GM18907 (cell line): ENCODE data around the gene CASTOR1.

Source experiments
- ATAC-seq: cut with Tn5 transposase; IDR thresholded peaks from one replicate; pipeline ENCODE4 v1.9.1; 2021; ENCODE audit warnings: mild to moderate bottlenecking, moderate library complexity; ENCODE audit not compliant: unreplicated experiment

CASTOR1 gene

GRCh38 chr22:30286331-30286730, 3.0 kb downstream of the CASTOR1 start:
- ATAC-seq = no peak

GRCh38 chr22:30285846-30286200, 3.5 kb downstream of the CASTOR1 start:
- ATAC-seq = no peak

GRCh38 chr22:30285176-30285845, 4.0 kb downstream of the CASTOR1 start:
- no peak for ATAC-seq

- ATAC-seq = no peak
These were observed 4.6 kb downstream of the CASTOR1 start for GRCh38 chr22:30284666-30285065.

GRCh38 chr22:30284172-30284571, 5.1 kb downstream of the CASTOR1 start:
- ATAC-seq = no peak

GRCh38 chr22:30283342-30283741, 6.0 kb downstream of the CASTOR1 start:
- ATAC-seq = no peak

- ATAC-seq = no peak
These were observed 6.7 kb downstream of the CASTOR1 start for GRCh38 chr22:30282616-30283046.

GRCh38 chr22:30280505-30280904, 8.8 kb downstream of the CASTOR1 start:
- no peak for ATAC-seq

GRCh38 chr22:30279932-30280331, 9.4 kb downstream of the CASTOR1 start:
- ATAC-seq = no peak

GRCh38 chr22:30279046-30279788, 10.1 kb downstream of the CASTOR1 start:
- no peak for ATAC-seq

- no peak for ATAC-seq
These were observed 11.6 kb downstream of the CASTOR1 start for GRCh38 chr22:30277547-30278344.

- ATAC-seq = no peak
These were observed 13.3 kb downstream of the CASTOR1 start for GRCh38 chr22:30276039-30276438.

- ATAC-seq = no peak
These were observed 13.7 kb downstream of the CASTOR1 start for GRCh38 chr22:30275625-30276024.

GRCh38 chr22:30274437-30274812, 14.9 kb downstream of the CASTOR1 start:
- ATAC-seq = no peak

GRCh38 chr22:30273711-30274436, 15.4 kb downstream of the CASTOR1 start:
- no peak for ATAC-seq

GRCh38 chr22:30272781-30273601, 16.3 kb downstream of the CASTOR1 start:
- ATAC-seq = no peak

- ATAC-seq = no peak
These were observed 18.5 kb downstream of the CASTOR1 start for GRCh38 chr22:30270832-30271231.

GRCh38 chr22:30268331-30268730, 21.0 kb downstream of the CASTOR1 start:
- no peak for ATAC-seq

- no peak for ATAC-seq
These were observed 21.7 kb downstream of the CASTOR1 start for GRCh38 chr22:30267382-30268302.
